Osteoblast (primary cell): ENCODE data around the gene ZNF37A. TPM values are rescaled to one million over a fixed set of nuclear protein-coding genes. Genes with fewer than 3 reads are reported as not detected.

Experiments
- DNase-seq: peaks from one replicate; pipeline ENCODE4 v3.0.0; 2011; ENCODE audit warnings: low spot score, mixed read lengths; ENCODE audit not compliant: insufficient read length; ENCODE audit errors: missing footprints
- H2AFZ ChIP-seq: 2 replicates; pipeline ENCODE4 v1.6.0; 2011; ENCODE audit warnings: mild to moderate bottlenecking, low read length
- H3K27ac ChIP-seq: 2 replicates; pipeline ENCODE4 v1.5.1; 2011; ENCODE audit warnings: mild to moderate bottlenecking, low read depth, low read length, moderate library complexity
- H3K27me3 ChIP-seq: 2 replicates; pipeline ENCODE4 v1.6.0; 2012; ENCODE audit warnings: mild to moderate bottlenecking, control low read depth, inconsistent platforms, low read length, moderate library complexity; ENCODE audit not compliant: insufficient read depth
- H3K36me3 ChIP-seq: 2 replicates; pipeline ENCODE4 v1.5.1; 2011; ENCODE audit warnings: mild to moderate bottlenecking, low read length, control low read depth, moderate library complexity; ENCODE audit not compliant: insufficient read depth
- H3K4me1 ChIP-seq: 2 replicates; pipeline ENCODE4 v1.5.1; 2011; ENCODE audit warnings: mild to moderate bottlenecking, low read length, control low read depth, moderate library complexity; ENCODE audit not compliant: insufficient read depth
- H3K4me2 ChIP-seq: 2 replicates; pipeline ENCODE4 v1.6.0; 2011; ENCODE audit warnings: mild to moderate bottlenecking, low read length; ENCODE audit not compliant: insufficient read depth
- H3K4me3 ChIP-seq: fragments of 200-600 bp; sonication (generic); 3 replicates; pipeline ENCODE4 v1.5.1; 2012; ENCODE audit warnings: mild to moderate bottlenecking, low read length, inconsistent platforms; ENCODE audit not compliant: insufficient read depth
- H3K79me2 ChIP-seq: 2 replicates; pipeline ENCODE4 v1.6.0; 2012; ENCODE audit warnings: mild to moderate bottlenecking, low read length, control low read depth, inconsistent platforms; ENCODE audit not compliant: insufficient read depth
- H3K9me3 ChIP-seq: 2 replicates; pipeline ENCODE4 v1.5.1; 2011; ENCODE audit warnings: low read depth, low read length, control low read depth
- H4K20me1 ChIP-seq: 2 replicates; pipeline ENCODE4 v1.6.0; 2012; ENCODE audit warnings: mild to moderate bottlenecking, low read length, control low read depth; ENCODE audit not compliant: insufficient read depth
- total RNA-seq: library from RNA; depleted of rRNA; stranded (reverse); fragments of >200 nt; gene quantifications from 2 replicates; pipeline ENCODE4 v1.2.3, GENCODE V29; 2012
- TF ChIP-seq, protein P1 (sequence below): IDR thresholded peaks from 2 replicates; pipeline ENCODE4 v1.5.1; 2011; ENCODE audit warnings: mild to moderate bottlenecking, low read depth, low read length, moderate library complexity; ENCODE audit errors: extremely low read depth

Gene ZNF37A
- total RNA-seq, 1 donor: 15.6 TPM

GRCh38 chr10:38119038-38119437 is 24.9 kb downstream of the ZNF37A start:
- Histone ChIP-seq H3K36me3 (peaks cover 41% of the 10 kb centered on the region), H3K9me3 (peaks cover 52% of the 10 kb centered on the region), H4K20me1 (no peaks in the 10 kb centered on the region), H3K27ac (no peak overlapping the region), H3K4me3 (no peak overlapping the region), H2AFZ (no peak overlapping the region), H3K79me2 (no peaks in the 10 kb centered on the region), H3K27me3 (no peaks in the 10 kb centered on the region), H3K4me1 (no peaks in the 10 kb centered on the region), H3K4me2 (no peak overlapping the region)
- TF ChIP-seq, protein P1, sequence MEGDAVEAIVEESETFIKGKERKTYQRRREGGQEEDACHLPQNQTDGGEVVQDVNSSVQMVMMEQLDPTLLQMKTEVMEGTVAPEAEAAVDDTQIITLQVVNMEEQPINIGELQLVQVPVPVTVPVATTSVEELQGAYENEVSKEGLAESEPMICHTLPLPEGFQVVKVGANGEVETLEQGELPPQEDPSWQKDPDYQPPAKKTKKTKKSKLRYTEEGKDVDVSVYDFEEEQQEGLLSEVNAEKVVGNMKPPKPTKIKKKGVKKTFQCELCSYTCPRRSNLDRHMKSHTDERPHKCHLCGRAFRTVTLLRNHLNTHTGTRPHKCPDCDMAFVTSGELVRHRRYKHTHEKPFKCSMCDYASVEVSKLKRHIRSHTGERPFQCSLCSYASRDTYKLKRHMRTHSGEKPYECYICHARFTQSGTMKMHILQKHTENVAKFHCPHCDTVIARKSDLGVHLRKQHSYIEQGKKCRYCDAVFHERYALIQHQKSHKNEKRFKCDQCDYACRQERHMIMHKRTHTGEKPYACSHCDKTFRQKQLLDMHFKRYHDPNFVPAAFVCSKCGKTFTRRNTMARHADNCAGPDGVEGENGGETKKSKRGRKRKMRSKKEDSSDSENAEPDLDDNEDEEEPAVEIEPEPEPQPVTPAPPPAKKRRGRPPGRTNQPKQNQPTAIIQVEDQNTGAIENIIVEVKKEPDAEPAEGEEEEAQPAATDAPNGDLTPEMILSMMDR: no peak
- DNase-seq: no peak

DNA sequence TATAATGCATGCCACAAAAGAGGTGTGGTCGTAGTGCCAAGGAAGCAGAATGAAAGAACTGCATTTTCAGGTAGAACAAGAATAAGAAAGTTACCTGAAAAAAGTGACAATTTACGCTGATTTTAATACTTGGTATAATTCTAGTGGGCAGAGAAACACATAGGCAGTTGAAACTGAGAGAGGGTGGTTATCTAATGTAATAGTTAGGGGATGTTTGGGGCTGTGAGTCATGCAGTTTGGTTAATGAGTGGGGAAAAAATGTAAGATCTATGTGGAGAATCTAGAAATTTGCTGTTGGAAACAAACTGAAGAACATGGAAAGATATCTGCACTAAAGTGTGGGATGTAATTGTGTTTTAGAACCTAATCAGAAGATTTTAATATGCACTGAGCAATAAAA is 33.7 kb downstream of the ZNF37A start:
- H2AFZ ChIP-seq: no peak overlapping the region
- DNase-seq: no peak

GRCh38 chr10:38143587-38143986 is 49.5 kb downstream of the ZNF37A start:
- H2AFZ ChIP-seq: no peak overlapping the region
- no peaks in the 10 kb centered on the region for H3K4me1 ChIP-seq
- DNase-seq: no peak
- no peaks in the 10 kb centered on the region for H3K79me2 ChIP-seq
- no peaks in the 10 kb centered on the region for H4K20me1 ChIP-seq
- H3K27me3 ChIP-seq: no peaks in the 10 kb centered on the region
- no peak overlapping the region for H3K27ac ChIP-seq
- no peak overlapping the region for H3K4me3 ChIP-seq
- TF ChIP-seq, protein P1: no peak
- no peaks in the 10 kb centered on the region for H3K36me3 ChIP-seq
- no peak overlapping the region for H3K4me2 ChIP-seq
- no peaks in the 10 kb centered on the region for H3K9me3 ChIP-seq

More for the DNA sequence above, 33.7 kb downstream of the ZNF37A start:
- Histone ChIP-seq H3K4me2 (no peak overlapping the region), H3K79me2 (no peaks in the 10 kb centered on the region), H3K36me3 (no peaks in the 10 kb centered on the region), H4K20me1 (no peaks in the 10 kb centered on the region), H3K4me3 (no peak overlapping the region), H3K9me3 (peaks cover 11% of the 10 kb centered on the region), H3K4me1 (no peaks in the 10 kb centered on the region), H3K27ac (no peak overlapping the region), H3K27me3 (no peaks in the 10 kb centered on the region)
- TF ChIP-seq, protein P1: no peak

DNA sequence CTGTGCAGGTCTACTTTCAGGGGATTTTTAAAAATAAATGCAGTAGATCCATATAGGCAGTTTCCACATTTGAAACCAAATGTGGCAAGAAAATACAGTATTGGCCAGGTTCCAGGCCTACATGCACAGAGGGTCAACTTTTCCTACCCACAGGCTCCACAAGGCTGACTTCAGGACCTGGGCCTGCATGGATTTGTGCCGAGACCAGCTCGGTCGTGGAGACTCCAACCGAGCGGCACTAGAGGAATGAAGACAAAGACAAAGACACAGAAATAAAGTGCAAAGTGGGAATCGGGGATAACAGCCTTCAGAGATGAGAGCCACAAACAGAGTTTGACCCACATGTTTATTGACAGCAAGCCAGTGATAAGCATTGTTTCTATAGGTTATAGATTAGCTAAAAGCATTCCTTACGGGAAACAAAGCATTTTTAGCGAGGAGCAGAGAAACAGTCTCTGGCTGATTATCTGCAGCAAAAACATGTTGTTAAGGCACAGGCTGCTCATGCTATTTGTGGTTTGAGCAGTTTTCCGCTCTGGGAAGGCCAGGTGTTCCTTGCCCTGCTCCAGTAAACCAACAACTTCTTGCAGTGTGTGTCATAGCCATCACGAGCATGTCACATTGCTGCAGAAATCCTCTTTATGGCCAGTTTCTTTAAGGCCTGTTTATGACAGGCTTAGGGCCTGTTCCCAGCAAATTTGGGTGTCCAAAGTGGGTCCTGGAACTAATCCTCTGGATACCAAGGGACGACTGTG is 52.6 kb downstream of the ZNF37A start:
- no peak overlapping the region for H3K4me3 ChIP-seq
- no peaks in the 10 kb centered on the region for H3K9me3 ChIP-seq
- H3K79me2 ChIP-seq: no peaks in the 10 kb centered on the region
- H3K4me1 ChIP-seq: no peaks in the 10 kb centered on the region
- no peak overlapping the region for H3K4me2 ChIP-seq
- no peak overlapping the region for H2AFZ ChIP-seq
- H3K27me3 ChIP-seq: no peaks in the 10 kb centered on the region
- no peak for DNase-seq
- TF ChIP-seq, protein P1: no peak
- H4K20me1 ChIP-seq: no peaks in the 10 kb centered on the region
- H3K27ac ChIP-seq: no peak overlapping the region
- no peaks in the 10 kb centered on the region for H3K36me3 ChIP-seq
